ENCODE data around the gene ADCK2.
"Not testable (repeated sequence)": the region's sequence is repeated elsewhere in the genome, so short reads cannot be mapped to it uniquely, and the experiment has no call there.

ADCK2 gene, protein sequence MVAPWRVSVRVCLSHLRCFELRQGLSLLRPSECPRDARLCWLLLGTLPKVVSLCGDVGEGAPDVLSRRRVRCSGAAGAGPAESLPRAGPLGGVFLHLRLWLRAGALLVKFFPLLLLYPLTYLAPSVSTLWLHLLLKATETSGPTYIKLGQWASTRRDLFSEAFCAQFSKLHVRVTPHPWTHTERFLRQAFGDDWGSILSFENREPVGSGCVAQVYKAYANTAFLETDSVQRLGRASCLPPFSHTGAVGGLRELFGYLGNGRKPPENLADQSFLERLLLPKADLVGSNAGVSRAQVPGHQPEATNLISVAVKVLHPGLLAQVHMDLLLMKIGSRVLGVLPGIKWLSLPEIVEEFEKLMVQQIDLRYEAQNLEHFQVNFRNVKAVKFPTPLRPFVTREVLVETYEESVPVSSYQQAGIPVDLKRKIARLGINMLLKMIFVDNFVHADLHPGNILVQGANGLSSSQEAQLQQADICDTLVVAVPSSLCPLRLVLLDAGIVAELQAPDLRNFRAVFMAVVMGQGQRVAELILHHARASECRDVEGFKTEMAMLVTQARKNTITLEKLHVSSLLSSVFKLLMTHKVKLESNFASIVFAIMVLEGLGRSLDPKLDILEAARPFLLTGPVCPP

DNA sequence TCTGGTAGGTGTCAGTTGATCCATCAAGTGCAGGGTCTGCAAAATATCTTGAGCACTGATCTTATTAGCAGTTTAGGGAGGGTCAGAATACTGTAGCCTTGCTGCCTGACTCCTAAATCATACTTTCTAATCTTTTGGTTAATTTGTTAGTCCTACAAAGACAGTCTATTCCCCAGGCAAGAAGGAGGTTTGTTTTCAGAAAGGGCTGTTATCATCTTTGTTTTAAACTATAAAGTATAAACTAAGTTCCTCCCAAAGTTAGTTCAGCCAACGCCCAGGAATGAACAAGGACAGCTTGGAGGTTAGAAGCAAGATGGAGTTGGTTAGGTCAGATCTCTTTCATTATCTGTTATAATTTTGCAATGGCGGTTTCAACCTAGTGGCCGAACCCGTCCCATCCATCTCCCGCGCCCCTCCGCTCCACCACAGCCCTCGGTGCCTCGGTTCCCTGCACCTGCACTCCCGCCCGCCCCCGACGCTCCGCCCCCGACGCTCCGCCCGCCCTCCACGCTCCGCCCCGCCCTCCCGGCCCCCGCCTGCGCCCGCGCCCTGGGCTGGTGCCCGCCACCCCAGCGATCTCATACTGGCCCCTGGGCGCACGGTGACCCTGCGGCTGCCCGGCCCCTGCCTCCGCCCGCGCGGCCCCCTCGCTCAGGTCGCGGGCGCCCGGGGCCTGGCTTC, at the start of gene ADCK2:
TSS of gene ADCK2 (plus strand) at position 564 of the 681 bp plus-strand sequence. CDS start 386 bp downstream, outside the sequence.
- DNase-seq (ENCODE audit: low read depth in 2 of 2): peak; percentile 32 to 54

- DNase-seq (ENCODE audit: low read depth in 2 of 2): no peak
These were observed 48.8 kb upstream of the ADCK2 start for GRCh38 chr7:140623980-140624379.

GRCh38 chr7:140624392-140625191, 48.2 kb upstream of the ADCK2 start:
- no peak for DNase-seq (ENCODE audit: low read depth in 2 of 2)

GRCh38 chr7:140625192-140625558, 47.6 kb upstream of the ADCK2 start:
- not testable (repeated sequence) for DNase-seq (ENCODE audit: low read depth in 2 of 2)

DNA sequence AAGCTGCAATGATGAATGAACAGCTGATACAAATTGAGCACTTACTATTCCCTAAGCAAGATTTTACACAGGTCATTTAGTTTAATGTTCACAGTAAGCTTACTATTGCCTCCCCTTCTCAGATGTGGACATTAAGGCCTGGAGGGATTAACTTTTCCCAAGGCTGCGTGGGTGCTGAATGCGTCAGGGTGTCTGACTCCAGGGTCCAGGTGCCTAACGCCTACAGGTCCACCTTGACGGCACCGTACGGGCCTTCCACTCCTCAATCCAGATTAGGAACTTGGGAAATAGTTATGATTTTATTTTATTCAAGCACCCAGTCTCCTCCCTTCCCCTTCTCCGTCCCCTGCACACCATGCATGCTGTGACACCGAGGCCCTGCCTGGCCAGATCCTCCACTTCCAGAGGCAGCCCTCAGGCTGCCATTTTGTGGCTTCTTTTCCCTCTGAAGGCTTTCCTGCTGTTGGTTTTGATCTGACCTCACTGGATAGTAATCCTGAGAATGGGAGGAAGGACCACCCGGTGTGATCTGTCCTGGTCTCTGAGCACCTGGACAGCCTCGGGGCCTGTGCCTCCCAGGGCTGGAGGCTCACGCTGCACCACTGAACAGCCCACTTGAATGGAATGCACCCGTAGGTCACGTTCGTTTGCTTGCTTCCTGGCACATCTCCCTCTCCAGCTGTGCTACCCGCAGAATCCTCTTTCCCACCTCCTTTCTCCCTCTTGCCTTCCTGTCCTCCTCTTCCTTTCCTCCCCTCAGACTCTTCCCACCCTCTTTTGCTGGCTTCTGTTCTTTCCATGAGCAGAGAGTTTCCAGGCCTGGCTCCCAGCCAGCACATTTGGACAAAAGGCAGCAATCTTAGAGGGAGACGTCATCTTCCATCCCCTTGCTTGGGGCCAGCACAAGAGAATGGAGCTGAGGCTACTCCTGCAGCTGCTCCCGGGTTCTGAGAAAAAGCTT, 46.6 kb upstream of the ADCK2 start:
- no peak for DNase-seq (ENCODE audit: low read depth in 2 of 2)

- DNase-seq (ENCODE audit: low read depth in 2 of 2): no peak
These were observed 41.7 kb upstream of the ADCK2 start for GRCh38 chr7:140631021-140631420.

GRCh38 chr7:140631602-140632001, 41.1 kb upstream of the ADCK2 start:
- no peak for DNase-seq (ENCODE audit: low read depth in 2 of 2)

- DNase-seq (ENCODE audit: low read depth in 2 of 2): no peak
These were observed 37.4 kb upstream of the ADCK2 start for GRCh38 chr7:140635345-140635744.

DNA sequence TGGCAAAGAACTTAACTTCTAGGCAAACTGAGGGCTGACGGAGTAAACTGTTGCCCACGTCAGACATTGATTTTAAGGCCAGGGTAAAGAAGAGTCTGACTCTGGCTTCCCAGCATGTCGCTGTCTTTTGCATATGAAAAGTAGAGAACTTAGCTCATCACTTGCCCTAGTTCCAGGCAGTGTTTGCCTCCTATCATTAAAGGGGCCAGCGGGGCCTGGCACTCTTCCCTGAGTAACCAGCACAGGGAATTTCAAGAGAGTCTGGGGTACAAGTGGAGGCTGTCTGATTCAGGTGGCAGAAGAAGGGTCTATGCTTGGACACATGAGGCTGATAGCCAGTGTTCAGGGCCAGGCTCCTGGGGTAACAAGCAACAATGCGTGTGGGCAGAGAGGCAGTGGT, 36.9 kb upstream of the ADCK2 start:
- no peak for DNase-seq (ENCODE audit: low read depth in 2 of 2)

DNA sequence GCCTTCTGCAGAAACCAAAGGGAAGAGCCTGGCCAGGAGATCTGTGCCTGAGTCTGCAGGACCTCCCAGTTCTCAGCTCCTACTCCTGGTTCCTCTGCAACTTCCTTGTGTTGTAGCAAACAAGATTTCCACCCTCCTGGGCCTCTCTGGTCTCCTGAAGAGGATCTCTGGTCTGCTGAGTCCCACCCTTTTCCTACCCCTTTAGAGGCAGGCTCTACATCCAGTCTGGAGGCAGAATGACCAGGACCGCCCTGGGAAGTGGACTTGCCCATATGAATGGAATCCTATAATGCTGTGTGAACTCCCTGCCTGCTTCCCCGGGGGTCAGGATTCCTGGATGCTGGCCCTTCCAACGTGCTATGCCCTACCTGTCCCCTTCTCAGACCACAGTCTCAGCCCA, 35.3 kb upstream of the ADCK2 start:
- DNase-seq (ENCODE audit: low read depth in 2 of 2): no peak

- no peak for DNase-seq (ENCODE audit: low read depth in 2 of 2)
These were observed 34.5 kb upstream of the ADCK2 start for GRCh38 chr7:140638173-140638791.

- no peak for DNase-seq (ENCODE audit: low read depth in 2 of 2)
These were observed 33.2 kb upstream of the ADCK2 start for GRCh38 chr7:140639366-140640053.

DNA sequence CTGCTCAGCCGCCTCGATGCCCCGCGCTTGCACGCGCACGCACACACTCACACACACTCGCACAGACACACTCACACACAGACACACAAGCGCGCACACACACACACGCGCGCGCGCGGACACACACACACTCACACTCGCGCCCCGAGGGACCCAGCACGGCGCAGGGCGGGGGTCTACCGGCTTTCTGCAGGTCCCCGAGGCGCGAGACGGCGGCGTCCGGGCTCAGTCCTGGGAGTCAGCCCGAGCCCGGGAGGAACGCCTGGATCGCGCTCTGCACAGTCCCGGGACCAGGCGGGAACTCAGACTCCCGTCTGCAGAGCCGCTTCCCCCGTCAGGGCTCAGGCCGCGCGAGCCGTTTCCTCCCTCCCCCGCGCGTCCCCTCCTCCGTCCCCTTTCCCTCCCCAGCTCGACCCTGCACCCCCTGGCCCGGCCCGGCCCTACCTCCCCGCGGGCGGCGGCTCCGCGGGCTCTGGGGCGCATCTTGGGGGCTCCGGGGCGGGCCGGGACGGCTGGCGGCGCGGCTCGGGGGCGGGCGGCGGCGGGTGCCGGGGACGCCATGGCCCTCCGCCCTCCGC, 32.6 kb upstream of the ADCK2 start:
- DNase-seq (ENCODE audit: low read depth in 2 of 2): no peak

DNA sequence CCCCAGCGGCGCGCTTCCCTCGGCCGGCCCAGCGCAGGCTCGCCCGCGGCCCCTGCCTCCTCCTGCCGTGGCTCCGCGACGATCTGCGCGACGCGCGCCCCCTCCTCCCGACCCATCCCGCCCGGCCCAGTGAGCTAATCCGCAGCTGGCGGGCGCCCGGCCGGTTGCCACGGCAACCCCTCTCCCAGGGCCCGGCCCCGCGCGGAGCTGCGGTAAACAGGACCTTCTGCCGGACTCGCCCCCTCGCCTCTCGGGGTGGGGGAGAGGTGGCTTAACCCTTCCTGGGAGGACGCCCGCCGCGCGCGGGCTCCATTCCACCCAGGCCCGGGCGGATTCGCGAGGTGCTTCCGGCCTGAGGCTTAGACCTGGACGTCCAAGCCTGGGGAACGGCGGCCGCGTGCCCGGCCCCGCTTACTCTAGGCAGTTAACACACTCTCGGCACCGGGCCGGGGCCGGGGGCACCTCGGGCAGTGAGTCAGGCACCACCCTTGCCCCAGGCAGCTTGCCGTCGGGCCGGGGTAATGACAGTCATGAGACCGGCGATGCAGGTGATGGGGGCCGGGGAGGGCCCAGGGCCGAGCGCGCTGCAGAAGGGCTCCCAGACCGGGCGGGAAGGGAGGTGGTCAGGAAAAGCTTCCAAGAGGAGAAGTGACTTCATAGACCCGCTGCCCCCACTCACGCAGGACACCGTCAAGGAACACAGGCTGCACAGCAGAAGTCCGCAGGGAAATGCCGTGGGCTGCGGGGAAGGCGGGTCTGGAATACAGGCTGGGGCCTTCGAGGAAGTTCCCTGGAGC, 31.8 kb upstream of the ADCK2 start, which contains the start of gene DENND2A:
TSS of gene DENND2A (minus strand) at position 87 of the 797 bp plus-strand sequence. CDS start 38,416 bp downstream, outside the sequence.
- DNase-seq (ENCODE audit: low read depth in 2 of 2): no peak

GRCh38 chr7:140641524-140642195, 31.1 kb upstream of the ADCK2 start:
- DNase-seq (ENCODE audit: low read depth in 2 of 2): no peak

GRCh38 chr7:140643416-140643815, 29.3 kb upstream of the ADCK2 start:
- no peak for DNase-seq (ENCODE audit: low read depth in 2 of 2)

- DNase-seq (ENCODE audit: low read depth in 2 of 2): not testable (repeated sequence)
These were observed 28.0 kb upstream of the ADCK2 start for GRCh38 chr7:140644761-140645160.
